IMR-90 (cell line): ENCODE data around the gene DUSP2.

Experiments
- BHLHE40 ChIP-seq: fragments of 150-350 bp; IDR thresholded peaks from 2 replicates; pipeline ENCODE4 v1.6.1; 2016; ENCODE audit warnings: mild to moderate bottlenecking, low read depth, low read length
- CEBPB ChIP-seq: IDR thresholded peaks from 2 replicates; pipeline ENCODE4 v1.6.1; 2012; ENCODE audit warnings: low read depth, low read length, improper control_type of control experiment
- FOS ChIP-seq: fragments of 150-350 bp; IDR thresholded peaks from 2 replicates; pipeline ENCODE4 v1.6.1; 2016; ENCODE audit warnings: low read depth, low read length
- MAZ ChIP-seq: IDR thresholded peaks from 2 replicates; pipeline ENCODE4 v1.6.1; 2012; ENCODE audit warnings: low read depth, mild to moderate bottlenecking, low read length, improper control_type of control experiment, moderate library complexity, borderline replicate concordance
- MXI1 ChIP-seq: IDR thresholded peaks from 2 replicates; pipeline ENCODE4 v1.6.1; 2012; ENCODE audit warnings: low read depth, mild to moderate bottlenecking, low read length, moderate library complexity, borderline replicate concordance
- POLR2A ChIP-seq: IDR thresholded peaks from 2 replicates; pipeline ENCODE4 v1.6.1; 2012; ENCODE audit warnings: mild to moderate bottlenecking, low read depth, low read length
- RAD21 ChIP-seq: IDR thresholded peaks from 2 replicates; pipeline ENCODE4 v1.6.1; 2012; ENCODE audit warnings: low read length, improper control_type of control experiment
- RFX5 ChIP-seq: IDR thresholded peaks from 2 replicates; pipeline ENCODE4 v1.8.0; 2012; ENCODE audit warnings: low read depth, mild to moderate bottlenecking, low read length, moderate library complexity
- TF ChIP-seq, protein P1 (sequence below): conservative IDR thresholded peaks from 2 replicates; pipeline ENCODE4 v1.5.1; 2012; ENCODE audit warnings: mild to moderate bottlenecking, low read depth, low read length, improper control_type of control experiment
- TF ChIP-seq, protein P2 (sequence below): fragments of 150-350 bp; IDR thresholded peaks from 2 replicates; pipeline ENCODE4 v1.6.1; 2017; ENCODE audit warnings: mild to moderate bottlenecking, antibody characterized with exemption, low read length, low read depth

GRCh38 chr2:96123290-96123689 is 21.9 kb downstream of the DUSP2 start:
- TF ChIP-seq POLR2A (no peak), MXI1 (no peak), RFX5 (no peak), BHLHE40 (no peak), MAZ (no peak), RAD21 (no peak), CEBPB (no peak), FOS (no peak)
- TF ChIP-seq, protein P1, sequence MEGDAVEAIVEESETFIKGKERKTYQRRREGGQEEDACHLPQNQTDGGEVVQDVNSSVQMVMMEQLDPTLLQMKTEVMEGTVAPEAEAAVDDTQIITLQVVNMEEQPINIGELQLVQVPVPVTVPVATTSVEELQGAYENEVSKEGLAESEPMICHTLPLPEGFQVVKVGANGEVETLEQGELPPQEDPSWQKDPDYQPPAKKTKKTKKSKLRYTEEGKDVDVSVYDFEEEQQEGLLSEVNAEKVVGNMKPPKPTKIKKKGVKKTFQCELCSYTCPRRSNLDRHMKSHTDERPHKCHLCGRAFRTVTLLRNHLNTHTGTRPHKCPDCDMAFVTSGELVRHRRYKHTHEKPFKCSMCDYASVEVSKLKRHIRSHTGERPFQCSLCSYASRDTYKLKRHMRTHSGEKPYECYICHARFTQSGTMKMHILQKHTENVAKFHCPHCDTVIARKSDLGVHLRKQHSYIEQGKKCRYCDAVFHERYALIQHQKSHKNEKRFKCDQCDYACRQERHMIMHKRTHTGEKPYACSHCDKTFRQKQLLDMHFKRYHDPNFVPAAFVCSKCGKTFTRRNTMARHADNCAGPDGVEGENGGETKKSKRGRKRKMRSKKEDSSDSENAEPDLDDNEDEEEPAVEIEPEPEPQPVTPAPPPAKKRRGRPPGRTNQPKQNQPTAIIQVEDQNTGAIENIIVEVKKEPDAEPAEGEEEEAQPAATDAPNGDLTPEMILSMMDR, result no peak
- TF ChIP-seq, protein P2, sequence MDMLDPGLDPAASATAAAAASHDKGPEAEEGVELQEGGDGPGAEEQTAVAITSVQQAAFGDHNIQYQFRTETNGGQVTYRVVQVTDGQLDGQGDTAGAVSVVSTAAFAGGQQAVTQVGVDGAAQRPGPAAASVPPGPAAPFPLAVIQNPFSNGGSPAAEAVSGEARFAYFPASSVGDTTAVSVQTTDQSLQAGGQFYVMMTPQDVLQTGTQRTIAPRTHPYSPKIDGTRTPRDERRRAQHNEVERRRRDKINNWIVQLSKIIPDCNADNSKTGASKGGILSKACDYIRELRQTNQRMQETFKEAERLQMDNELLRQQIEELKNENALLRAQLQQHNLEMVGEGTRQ, result no peak
